ENCODE results near the gene FMN1.

Gene FMN1

DNA sequence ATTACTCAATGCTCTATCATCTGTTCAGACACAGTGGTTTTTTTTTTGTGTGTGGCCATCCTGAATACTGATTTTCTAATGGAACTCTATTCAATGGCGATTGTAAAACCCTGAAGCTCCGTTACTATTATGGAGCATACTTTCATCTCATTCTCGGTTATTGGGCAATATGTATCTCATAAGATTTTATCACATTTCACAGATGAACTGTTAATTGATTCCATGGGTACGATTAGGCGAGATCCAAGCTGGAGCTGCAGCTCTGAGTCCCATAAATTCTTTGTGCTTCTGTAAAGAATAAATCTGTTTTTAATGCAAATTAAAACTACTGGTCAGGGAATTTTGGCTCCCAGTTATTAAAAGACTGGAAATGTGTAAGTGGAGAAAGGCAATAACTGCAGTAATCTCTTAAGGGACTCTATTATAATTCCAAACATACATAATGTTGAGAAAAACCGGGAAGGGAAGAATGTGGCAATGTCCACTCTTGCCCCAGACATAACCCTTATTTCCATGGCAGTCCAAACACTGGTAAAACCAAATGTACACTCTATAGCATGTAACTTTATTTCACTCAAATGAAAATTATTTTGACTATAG, 394.5 kb downstream of the FMN1 start:
- no peak for DNase-seq (ENCODE audit: low read depth in 3 of 3, low spot score in 1 of 3)

DNA sequence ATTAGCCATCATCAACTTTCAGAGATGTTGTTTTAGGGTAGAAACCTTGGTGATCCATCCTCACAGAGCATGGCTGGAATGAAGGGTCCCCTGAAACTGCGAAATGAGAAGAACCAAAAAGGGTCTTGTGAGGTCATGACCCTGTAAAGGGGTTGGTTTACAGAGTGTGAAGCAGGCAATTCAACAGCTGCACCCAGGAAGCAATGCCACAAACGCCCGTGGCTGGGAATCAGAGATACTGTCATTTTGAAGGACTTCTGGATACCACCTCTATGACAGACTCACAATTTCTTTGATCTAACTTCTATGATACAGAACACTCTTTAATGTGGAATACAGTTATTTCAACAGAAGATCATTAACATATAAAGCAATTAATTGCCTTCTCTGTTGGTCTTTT, 397.7 kb downstream of the FMN1 start:
- DNase-seq (ENCODE audit: low read depth in 3 of 3, low spot score in 1 of 3) = no peak

DNA sequence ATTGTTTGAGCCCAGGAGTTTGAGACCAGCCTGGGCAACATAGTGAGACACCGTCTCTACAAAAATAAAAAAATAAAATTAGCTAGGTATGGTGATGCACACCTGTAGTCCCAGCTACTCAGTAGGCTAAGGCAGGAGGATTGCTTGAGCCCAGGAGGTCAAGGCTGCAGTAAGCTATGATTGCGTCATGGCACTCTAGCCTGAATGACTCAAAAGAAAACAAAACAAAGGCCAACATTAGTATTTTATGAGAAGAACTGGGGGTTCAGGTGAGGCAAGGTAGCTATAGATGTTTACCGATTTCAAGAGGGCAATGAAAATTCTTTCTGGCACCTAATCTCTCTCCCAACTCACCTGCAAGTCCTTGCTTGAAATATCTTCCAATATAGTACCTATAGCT, 399.5 kb downstream of the FMN1 start:
- DNase-seq (ENCODE audit: low read depth in 3 of 3, low spot score in 1 of 3) = no peak

DNA sequence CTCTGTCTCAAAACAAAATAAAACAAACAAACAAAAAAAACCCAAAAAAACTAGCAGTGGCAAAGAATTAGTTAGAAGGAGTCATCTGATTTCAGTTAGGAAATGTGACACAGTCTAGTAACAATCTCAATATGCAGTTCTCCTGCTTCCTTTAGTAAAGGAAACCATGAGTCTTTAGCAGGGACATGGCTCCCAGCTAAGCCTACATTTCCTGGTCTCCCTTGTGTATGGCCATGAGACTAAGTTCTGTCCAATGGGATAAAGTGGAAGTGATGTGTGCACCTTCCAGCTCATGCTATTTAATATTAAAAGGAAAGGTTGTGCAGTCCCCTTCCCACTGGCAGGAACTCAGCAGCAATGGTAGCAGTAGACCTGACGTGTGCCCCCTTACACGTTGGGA, 402.1 kb downstream of the FMN1 start:
- DNase-seq (ENCODE audit: low read depth in 3 of 3, low spot score in 1 of 3) = no peak

DNA sequence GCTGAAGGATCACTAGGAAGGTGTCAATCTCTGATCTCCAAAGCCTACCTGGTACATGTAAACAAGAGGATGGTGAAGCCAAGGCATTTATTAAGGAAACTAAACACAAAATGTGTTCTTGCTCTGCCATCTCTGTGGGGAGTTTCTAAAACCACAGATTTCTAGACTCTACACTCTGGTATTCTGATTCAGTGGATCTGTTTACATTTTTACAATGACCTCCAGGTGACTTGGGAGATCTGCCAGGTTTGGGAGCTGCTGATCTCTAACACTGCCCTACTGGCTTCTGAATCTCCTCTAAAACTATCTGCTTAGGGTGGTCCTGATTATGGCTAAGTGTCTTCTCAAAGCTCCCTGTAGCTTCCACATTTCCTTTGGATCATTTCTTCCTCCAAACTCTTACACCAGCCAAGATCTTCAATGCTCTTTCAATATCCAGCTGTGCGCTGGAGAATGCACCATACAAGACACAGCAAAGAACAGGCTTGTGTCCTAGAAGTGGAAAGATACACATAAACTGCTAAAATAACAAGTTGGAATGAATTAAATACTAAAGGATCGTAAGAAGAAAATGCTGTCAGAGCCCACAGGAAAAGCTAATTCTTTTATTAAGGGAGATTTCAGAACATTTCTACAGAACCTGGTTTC, 404.0 kb downstream of the FMN1 start:
- DNase-seq (ENCODE audit: low read depth in 3 of 3, low spot score in 1 of 3) = no peak

DNA sequence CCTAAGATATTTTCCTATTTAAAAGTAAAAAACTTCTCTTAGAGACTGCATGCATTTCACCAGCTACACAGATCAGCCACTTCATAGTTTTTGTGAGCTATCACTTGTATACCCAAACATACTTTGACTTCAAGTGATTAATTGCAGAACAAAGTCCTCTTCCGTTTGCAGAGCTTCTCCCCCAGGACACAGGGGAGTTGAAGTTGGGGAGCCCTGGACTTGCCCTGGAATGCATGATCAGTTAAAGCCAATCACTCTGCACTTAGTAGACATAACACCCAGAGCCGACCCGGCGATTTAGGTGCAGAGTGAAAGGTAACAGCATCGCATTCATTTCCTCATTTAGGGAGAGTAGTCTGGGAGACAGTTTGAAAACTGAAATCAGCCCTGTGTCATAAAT, 406.6 kb downstream of the FMN1 start:
- DNase-seq (ENCODE audit: low read depth in 3 of 3, low spot score in 1 of 3) = no peak

DNA sequence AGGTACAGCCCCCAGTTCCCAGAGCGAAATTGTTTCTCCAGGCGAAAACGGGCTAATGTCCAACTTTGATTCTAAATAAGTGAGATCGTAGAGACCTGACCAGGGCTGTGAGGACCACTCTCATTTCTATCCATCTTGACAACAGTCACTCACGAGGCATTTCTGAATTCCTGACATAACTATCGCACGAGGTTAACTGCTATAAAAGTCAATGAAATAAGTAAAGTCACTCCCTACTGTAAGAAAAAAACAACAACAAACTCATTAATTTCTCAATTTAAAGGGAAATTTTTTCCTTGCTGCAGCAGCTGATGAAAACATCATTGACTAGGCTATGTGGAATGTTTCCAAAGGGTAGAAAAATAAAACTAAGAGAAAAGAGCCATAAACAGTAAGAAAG, 407.6 kb downstream of the FMN1 start:
- no peak for DNase-seq (ENCODE audit: low read depth in 3 of 3, low spot score in 1 of 3)

DNA sequence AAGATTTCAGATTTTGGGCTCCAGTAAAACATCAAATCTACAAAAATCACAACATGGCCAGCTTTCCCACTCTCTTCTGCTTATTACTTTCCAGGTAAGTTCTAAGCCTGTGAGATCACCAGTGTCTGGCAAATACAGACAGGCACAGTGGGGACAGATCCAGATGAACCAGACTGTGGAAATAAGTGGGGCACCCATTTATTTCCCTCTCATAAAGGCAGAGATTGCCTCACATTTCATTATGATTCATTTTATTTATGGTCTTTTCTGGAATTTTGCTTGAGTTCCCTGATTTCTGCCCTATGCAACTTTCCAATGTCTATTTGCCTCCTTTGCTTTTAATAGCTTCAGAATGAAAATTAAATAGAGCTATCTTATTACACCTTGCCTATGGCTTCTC, 409.9 kb downstream of the FMN1 start:
- no peak for DNase-seq (ENCODE audit: low read depth in 3 of 3, low spot score in 1 of 3)

DNA sequence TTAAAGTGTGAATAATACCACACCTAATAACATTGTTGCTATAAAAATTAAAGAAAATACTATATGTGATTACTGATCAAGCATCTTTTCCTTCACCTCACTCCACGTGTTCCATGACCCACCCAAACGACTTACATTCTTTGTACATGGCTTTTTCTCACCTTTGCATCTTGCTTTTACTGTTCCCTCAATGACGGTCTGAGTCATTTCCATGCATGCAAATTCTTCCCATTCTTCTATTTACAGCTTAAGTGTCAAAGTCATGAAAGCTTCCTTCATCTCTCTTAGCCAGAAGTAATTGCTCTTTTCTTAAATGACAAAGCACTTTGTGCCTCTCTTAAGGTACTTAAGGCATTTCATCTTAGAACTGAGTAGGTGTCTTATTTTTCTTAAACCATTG, 412.7 kb downstream of the FMN1 start:
- no peak for DNase-seq (ENCODE audit: low read depth in 3 of 3, low spot score in 1 of 3)

DNA sequence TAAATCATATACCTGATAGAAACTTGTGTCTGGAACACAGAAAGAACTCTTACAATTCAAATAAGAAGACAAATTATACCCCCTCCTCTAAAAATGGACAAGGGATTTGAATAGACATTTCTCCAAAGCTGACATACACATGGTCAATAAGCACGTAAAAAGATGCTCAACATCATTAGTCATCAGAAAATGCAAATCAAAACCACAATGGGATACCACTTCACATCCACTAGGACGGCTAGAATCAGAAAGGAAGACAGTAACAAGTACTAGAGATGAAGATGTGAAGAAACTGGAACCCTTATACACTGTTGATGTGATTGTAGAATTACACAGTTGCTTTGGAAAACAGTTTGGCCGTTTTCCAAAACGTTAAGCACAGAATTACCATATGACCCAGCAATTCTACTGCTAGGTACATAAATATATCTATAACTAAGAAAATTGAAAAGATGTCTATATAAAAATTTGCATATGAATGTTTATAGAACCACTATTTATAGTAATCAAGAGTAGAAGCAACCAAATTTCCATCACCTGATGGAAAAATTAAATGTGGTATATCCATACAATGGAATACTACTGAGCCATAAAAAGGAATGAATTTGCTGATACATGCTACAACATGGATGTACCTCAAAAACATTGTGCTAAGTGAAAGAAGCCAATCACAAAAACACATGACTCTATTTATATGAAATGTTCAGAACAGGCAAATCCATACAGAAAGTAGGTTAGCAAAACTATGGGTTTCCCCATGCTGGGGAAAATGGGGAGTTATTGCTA, 415.9 kb downstream of the FMN1 start:
- no peak for DNase-seq (ENCODE audit: low read depth in 3 of 3, low spot score in 1 of 3)

DNA sequence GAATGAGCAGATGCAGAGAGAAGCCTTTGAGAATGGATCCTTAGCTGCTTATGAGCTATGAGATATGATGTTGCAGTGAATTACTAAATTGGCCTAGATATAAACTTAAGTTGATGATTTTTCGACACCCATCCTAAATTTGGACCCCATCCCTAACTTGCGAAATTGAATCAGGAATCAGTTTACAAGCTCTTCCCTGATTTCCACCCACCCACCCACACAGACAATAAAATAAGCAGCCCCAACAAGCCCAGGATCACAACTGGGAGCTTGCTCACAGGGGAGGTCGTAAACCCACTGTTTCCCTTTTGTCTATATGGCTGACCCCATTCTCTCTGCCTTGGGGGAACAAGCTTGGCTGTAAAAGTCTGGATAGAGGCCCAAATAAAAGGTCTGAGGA, 419.4 kb downstream of the FMN1 start:
- DNase-seq (ENCODE audit: low read depth in 3 of 3, low spot score in 1 of 3) = no peak

DNA sequence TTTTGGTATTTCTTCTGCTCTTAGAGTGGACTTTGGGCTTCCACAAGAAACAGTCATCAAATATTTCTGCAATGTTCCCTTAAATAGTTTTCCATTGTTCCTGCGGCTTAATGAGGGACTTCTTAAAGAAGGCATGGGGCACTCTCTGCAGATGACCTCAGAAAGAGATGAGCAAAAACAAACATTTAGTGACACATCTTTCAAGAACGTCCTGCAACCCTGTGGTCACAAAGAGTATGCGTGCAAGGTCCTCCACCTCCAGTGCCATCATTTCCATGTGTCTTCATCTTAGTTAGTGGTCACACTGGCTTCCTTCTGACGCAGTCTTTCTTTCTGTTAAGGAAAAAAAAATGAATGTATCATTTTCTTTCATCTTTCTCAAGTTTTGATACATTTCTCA, 420.5 kb downstream of the FMN1 start:
- no peak for DNase-seq (ENCODE audit: low read depth in 3 of 3, low spot score in 1 of 3)

DNA sequence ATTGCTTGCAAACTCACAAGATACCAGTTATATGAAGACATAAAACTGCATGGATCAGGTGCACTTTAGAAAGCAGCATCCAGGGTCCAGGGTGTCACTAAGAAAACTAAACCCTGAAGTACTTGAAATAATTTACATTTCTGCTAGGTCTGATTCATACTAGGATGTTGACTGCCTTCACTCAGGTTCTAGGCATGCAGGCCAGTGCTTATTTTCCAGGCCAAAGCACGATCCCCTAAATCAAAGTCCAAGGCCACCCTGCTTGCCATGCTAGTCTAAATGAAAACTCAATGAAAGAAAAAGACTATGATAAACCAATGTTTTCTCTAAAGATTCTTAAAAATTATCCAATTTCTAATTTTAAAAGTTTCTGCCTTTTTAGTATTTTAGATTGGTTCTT, 427.3 kb downstream of the FMN1 start:
- DNase-seq (ENCODE audit: low read depth in 3 of 3, low spot score in 1 of 3) = no peak

DNA sequence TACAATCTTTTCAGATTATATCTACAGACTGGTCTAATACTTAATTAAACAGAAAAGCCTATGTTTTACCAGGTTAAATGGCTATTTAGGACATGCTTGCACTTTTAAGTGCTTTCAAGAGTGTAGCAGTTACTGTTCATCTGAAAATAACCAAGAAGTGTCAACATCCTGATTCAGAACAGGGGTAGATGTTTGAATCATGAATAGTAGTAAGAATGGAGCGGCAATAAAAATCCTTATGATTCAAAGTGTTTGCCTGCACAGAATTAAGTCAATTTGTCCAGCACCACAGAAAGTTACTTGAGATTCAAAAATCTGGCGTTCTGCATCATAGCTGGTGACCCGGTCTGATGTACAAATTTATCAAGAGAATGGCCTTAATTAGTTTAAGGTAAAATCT, 428.4 kb downstream of the FMN1 start:
- no peak for DNase-seq (ENCODE audit: low read depth in 3 of 3, low spot score in 1 of 3)

DNA sequence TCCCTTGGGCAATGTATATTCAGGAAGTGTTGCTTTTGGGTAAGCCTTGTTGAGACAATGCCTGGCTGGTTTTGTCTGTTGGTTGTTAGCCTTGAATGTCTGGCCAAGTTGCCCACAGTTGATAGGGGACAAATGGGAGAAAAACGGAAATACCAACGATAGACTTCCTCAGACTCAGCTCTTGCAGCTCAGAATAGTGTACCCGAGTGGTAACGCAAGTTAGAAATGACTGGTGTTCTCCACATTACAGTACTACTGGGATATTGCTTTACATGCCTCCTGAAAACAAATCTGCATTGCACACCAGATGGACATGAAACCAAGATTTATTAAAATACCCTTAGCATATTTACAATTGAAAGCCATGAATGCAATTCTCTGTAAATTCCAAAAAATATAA, 429.3 kb downstream of the FMN1 start:
- no peak for DNase-seq (ENCODE audit: low read depth in 3 of 3, low spot score in 1 of 3)

DNA sequence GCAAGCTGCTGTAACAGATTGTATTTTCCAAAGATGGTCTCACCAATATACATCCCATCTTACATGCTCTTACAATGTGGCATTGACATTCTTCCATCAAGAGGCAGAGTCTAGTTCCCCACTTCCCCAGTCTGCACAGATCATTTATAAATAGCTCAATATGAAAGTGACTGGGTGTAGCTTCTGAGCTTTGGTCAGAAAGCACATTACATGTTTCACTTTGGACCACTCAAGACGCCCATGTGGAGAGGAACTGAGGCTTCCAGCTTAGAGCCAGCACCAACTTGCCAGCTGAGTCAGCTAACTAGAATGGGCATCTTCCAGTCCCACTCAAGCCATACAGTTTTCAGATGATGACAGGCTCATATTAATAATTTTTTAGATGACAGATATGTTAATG, 431.2 kb downstream of the FMN1 start:
- no peak for DNase-seq (ENCODE audit: low read depth in 3 of 3, low spot score in 1 of 3)

DNA sequence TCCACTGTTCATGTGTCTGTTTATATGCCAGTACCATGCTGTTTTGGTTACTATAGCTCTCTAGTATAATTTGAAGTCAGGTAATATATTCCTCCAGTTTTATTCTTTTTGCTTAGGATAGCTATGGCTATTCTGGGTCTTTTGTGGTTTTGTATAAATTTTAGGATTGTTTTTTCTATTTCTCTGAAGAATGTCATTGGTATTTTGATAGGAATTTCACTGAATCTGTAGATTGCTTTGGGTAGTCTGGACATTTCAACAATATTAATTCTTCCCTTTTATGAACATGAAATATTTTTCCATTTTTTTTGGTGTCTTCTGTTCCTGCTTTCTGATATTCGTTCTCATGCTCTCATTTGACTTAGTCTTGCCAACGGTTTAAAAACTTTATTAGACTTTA, 437.1 kb downstream of the FMN1 start:
- no peak for DNase-seq (ENCODE audit: low read depth in 3 of 3, low spot score in 1 of 3)

DNA sequence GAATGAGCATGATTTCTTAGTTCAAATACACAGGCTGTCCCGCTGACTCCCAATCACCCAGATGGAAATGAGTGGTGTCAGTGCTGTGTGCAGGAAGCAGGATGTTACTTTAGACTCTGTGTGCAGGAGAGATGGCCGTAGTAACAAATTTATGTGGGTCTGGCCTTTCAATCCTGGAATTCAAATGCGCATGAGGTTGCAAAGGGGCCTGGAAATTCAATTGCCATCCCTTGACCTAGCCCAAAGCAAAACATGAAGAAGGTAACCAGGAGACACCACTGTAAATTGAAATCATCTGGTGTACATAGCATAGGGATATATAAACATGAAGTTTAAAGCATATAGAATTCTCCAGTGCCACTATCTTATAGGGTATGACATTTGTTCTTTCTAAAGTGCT, 443.5 kb downstream of the FMN1 start:
- no peak for DNase-seq (ENCODE audit: low read depth in 3 of 3, low spot score in 1 of 3)

DNA sequence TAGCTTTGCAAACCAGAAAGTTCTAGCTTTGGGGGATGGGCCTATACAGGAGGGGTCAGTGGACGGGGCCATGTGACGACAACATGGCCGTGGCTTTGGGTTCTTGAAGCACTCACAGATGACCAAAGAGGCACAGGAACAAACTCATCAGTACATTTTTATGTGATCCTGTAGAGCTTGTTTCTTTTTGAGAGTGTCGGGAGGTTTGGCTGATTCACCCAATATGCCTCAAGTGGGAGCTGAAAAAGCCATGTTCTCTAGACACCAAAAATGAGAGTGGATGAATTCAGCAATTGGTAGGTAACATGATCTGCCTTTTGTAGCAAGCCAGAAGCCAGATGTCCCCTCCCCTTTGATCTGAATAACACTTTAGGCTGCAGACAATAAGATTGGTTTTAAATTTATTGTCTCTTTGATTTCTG, 446.6 kb downstream of the FMN1 start:
- no peak for DNase-seq (ENCODE audit: low read depth in 3 of 3, low spot score in 1 of 3)

DNA sequence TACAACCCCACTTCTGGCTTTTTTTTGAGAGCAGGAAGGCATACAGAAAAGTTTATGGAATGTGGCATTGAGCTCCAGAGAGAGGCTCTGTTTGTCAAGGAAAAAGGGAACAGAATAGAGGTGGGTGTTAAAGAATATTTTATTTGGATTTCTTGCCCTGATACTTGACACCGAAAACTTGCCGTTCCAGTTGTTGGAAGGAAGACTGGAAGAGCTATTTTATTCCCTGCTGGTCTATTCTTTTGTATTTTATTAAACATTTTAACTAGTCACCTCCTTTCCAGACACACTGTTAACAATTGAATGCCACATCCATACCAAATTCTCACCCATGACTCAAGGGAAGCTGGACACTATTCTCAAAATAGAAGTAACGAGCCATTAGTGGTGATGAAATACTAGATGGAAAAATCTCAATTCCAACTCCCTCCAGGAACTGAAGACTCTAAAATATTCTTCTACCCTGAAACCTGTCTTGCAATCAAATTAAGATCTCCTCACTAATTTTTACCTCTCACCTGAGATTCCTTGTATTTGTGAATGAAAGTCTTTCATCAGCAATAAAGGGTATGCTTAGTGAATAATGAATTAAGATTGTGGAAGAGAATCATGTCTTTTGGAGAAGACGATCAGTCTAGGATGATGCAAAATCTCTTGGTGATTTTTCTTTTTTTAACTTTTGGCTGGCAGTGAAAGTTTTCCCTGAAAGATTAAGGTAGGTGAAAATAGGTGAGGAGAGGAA, 448.2 kb downstream of the FMN1 start:
- no peak for DNase-seq (ENCODE audit: low read depth in 3 of 3, low spot score in 1 of 3)

DNA sequence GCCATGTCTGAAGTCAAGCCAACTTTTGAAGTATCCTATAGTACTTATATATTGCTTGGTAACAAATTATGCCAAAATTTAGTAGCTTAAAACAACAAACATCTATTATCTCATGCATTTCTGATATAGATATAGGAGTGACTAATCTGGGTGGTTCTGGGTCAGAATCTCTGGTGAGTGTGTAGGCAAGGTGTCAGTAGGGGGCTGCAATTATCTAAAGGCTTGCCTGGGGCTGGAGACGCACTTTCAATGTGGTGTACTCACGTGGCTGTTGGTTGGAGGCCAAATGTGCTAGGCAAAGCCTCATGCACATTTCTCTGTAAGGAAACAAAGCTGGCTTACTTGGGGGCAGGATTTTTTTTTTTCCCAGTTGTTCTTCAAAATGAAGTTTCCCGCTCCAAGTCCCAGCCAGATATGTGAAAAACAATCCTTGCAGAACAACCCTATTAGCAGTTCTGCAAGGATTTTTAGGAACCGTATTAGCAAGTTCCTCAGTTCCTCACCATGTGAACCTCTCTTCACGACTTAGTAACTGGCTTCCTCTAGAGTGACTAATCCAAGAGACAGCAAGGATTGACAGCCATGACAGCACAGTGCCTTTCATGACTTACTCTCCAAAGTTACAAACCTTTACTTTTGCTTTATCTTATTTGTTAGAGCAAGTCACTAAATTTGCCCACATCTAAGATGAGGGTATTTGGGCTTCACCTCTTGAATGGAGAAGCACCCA, 450.9 kb downstream of the FMN1 start:
- no peak for DNase-seq (ENCODE audit: low read depth in 3 of 3, low spot score in 1 of 3)
